Measurements from ENCODE around the gene ZFAND3.

GRCh38 chr6:37802810-37803209 lies 16.7 kb upstream of the ZFAND3 start:
- TF ChIP-seq EZH2 (IDR thresholded peaks at IDR 0.05; ENCODE audit: borderline replicate concordance, low read depth, low read length, poor library complexity, severe bottlenecking) (no peak), CTCF (conservative IDR thresholded peaks at IDR 0.05; ENCODE audit: low read depth, low read length) (no peak)
